Parathyroid adenoma (tissue), 2 donors: ENCODE data around the gene OR7C2.
"Not testable (repeated sequence)": the region's sequence is repeated elsewhere in the genome, so short reads cannot be mapped to it uniquely, and the experiment has no call there.

Source experiments
- H2AFZ ChIP-seq: fragments of 300-600 bp; sonication (generic); one replicate; pipeline ENCODE4 v1.7.0; 2017; ENCODE audit warnings: antibody characterized with exemption, mild to moderate bottlenecking
- H3K27ac ChIP-seq: fragments of 300-600 bp; sonication (generic); one replicate; pipeline ENCODE4 v1.7.0; 2017
- H3K27me3 ChIP-seq: fragments of 300-600 bp; sonication (generic); one replicate; pipeline ENCODE4 v1.7.0; 2017; ENCODE audit warnings: low read length; ENCODE audit not compliant: control insufficient read depth, insufficient read depth
- H3K36me3 ChIP-seq: fragments of 300-600 bp; sonication (generic); one replicate; pipeline ENCODE4 v1.7.0; 2017; ENCODE audit warnings: low read length; ENCODE audit not compliant: control insufficient read depth, insufficient read depth
- H3K4me1 ChIP-seq: fragments of 300-600 bp; sonication (generic); one replicate; pipeline ENCODE4 v1.7.0; 2017; ENCODE audit warnings: control low read depth
- H3K4me2 ChIP-seq: fragments of 300-600 bp; sonication (generic); one replicate; pipeline ENCODE4 v1.7.0; 2017; ENCODE audit warnings: low read length
- H3K4me3 ChIP-seq: fragments of 300-600 bp; sonication (generic); one replicate; pipeline ENCODE4 v1.7.0; 2017; ENCODE audit warnings: low read depth, low read length
- H3K79me2 ChIP-seq: fragments of 300-600 bp; sonication (generic); one replicate; pipeline ENCODE4 v1.7.0; 2017; ENCODE audit warnings: control low read depth
- H3K9ac ChIP-seq: fragments of 300-600 bp; sonication (generic); one replicate; pipeline ENCODE4 v1.7.0; 2017; ENCODE audit warnings: mild to moderate bottlenecking
- H3K9me3 ChIP-seq: fragments of 300-600 bp; sonication (generic); one replicate; pipeline ENCODE4 v1.7.0; 2017; ENCODE audit warnings: low read length; ENCODE audit not compliant: control insufficient read depth
- TF ChIP-seq, protein P1 (sequence below): fragments of 300-600 bp; sonication (generic); IDR thresholded peaks from one replicate; pipeline ENCODE4 v1.7.0; 2017; ENCODE audit warnings: antibody characterized with exemption, mild to moderate bottlenecking
- donor health status: primary hyperparathyroidism.

OR7C2 gene

DNA sequence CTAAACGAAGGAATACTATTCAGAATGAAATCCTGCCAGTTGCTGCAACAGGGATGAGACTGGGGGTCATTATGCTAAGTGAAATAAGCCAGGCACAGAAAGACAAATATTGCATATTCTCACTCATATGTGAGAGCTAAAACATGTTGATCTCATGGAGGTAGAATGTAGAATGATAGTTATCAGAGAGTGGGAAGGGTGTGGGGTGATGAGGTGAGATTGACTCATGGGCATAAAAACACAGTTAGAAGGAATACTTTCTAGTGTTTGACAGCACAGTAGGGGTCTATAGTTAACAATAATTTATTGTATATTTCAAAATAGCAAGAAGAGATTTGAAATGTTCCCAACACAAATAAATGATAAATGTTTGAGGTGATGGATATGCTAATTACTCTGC, 7.8 kb upstream of the OR7C2 start:
- H3K36me3 ChIP-seq: no peaks in the 10 kb centered on the region
- no peak overlapping the region for H2AFZ ChIP-seq
- TF ChIP-seq, protein P1, sequence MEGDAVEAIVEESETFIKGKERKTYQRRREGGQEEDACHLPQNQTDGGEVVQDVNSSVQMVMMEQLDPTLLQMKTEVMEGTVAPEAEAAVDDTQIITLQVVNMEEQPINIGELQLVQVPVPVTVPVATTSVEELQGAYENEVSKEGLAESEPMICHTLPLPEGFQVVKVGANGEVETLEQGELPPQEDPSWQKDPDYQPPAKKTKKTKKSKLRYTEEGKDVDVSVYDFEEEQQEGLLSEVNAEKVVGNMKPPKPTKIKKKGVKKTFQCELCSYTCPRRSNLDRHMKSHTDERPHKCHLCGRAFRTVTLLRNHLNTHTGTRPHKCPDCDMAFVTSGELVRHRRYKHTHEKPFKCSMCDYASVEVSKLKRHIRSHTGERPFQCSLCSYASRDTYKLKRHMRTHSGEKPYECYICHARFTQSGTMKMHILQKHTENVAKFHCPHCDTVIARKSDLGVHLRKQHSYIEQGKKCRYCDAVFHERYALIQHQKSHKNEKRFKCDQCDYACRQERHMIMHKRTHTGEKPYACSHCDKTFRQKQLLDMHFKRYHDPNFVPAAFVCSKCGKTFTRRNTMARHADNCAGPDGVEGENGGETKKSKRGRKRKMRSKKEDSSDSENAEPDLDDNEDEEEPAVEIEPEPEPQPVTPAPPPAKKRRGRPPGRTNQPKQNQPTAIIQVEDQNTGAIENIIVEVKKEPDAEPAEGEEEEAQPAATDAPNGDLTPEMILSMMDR: no peak
- no peaks in the 10 kb centered on the region for H3K4me1 ChIP-seq
- no peaks in the 10 kb centered on the region for H3K27me3 ChIP-seq
- H3K4me2 ChIP-seq: no peak overlapping the region
- no peaks in the 10 kb centered on the region for H3K9me3 ChIP-seq
- H3K4me3 ChIP-seq: no peak overlapping the region
- no peaks in the 10 kb centered on the region for H3K79me2 ChIP-seq
- no peak overlapping the region for H3K9ac ChIP-seq
- no peak overlapping the region for H3K27ac ChIP-seq

DNA sequence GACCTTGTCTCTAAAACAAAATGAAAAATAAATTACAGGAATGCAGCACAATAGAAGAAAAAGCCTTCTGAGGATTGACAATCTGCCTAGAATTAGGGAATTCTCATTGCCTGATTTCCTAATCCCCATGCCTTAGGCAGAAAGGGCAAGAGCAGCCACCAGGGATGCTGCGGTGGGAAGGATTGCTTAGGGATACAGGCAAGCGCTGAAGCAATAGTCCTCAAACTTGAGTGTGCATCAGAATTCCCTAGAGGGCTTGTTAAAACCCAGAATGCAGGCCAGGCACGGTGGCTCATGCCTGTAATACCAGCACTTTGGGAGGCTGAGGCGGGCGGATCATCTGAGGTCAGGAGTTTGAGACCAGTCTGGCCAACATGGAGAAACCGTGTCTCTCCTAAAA, 1.0 kb upstream of the OR7C2 start:
- H3K27ac ChIP-seq: no peak overlapping the region
- no peaks in the 10 kb centered on the region for H3K27me3 ChIP-seq
- H2AFZ ChIP-seq: no peak overlapping the region
- no peaks in the 10 kb centered on the region for H3K4me1 ChIP-seq
- H3K36me3 ChIP-seq: no peaks in the 10 kb centered on the region
- TF ChIP-seq, protein P1: no peak
- H3K9me3 ChIP-seq: no peaks in the 10 kb centered on the region
- H3K9ac ChIP-seq: no peak overlapping the region
- no peaks in the 10 kb centered on the region for H3K79me2 ChIP-seq
- no peak overlapping the region for H3K4me2 ChIP-seq
- no peak overlapping the region for H3K4me3 ChIP-seq

DNA sequence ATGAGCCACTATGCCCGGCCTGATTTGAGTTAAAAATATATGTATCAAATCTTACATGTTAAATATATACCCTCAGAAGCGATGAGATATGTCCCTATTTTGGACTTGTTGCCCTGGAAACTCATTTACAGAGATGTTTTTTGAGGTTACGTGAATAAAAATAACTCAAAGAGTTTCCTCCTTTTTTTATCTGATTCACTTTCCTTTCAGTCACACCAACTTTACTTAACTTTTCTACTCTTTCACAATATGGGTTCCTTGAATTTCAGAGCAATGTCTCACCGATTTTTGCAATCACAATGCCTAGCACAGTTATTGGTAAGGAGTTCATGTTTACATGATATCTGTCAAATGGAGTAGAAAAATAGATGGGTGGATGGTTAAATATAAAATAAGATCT, 2.3 kb downstream of the OR7C2 start:
- H3K4me1 ChIP-seq: no peaks in the 10 kb centered on the region
- no peak overlapping the region for H3K4me3 ChIP-seq
- H3K79me2 ChIP-seq: no peaks in the 10 kb centered on the region
- H3K9ac ChIP-seq: no peak overlapping the region
- H2AFZ ChIP-seq: no peak overlapping the region
- H3K4me2 ChIP-seq: no peak overlapping the region
- H3K36me3 ChIP-seq: no peaks in the 10 kb centered on the region
- TF ChIP-seq, protein P1: no peak
- H3K9me3 ChIP-seq: no peaks in the 10 kb centered on the region
- no peak overlapping the region for H3K27ac ChIP-seq
- H3K27me3 ChIP-seq: no peaks in the 10 kb centered on the region

DNA sequence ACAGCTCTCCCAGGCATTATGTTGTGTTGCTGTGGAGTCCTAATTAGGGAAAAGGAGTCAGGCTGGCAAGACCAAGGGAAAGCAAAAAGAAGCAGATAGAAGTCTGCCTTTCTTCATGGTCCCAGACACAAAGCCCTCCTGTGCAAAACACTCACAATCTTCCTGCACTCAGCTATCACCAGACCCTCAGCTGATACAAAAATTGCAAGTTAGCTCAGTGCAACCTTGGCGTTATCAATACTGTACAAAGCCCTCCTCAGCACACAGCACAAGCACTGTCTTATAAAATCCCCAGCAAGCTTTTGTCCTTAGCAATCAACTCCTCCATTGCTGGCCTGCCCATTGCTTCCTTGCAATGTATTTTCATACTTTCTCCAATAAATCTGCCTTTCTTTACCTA, 3.2 kb downstream of the OR7C2 start:
- TF ChIP-seq, protein P1: no peak
- no peak overlapping the region for H3K9ac ChIP-seq
- no peak overlapping the region for H2AFZ ChIP-seq
- H3K4me3 ChIP-seq: no peak overlapping the region
- H3K27me3 ChIP-seq: no peaks in the 10 kb centered on the region
- no peak overlapping the region for H3K4me2 ChIP-seq
- H3K4me1 ChIP-seq: no peaks in the 10 kb centered on the region
- H3K27ac ChIP-seq: no peak overlapping the region
- no peaks in the 10 kb centered on the region for H3K9me3 ChIP-seq
- no peaks in the 10 kb centered on the region for H3K79me2 ChIP-seq
- H3K36me3 ChIP-seq: no peaks in the 10 kb centered on the region

DNA sequence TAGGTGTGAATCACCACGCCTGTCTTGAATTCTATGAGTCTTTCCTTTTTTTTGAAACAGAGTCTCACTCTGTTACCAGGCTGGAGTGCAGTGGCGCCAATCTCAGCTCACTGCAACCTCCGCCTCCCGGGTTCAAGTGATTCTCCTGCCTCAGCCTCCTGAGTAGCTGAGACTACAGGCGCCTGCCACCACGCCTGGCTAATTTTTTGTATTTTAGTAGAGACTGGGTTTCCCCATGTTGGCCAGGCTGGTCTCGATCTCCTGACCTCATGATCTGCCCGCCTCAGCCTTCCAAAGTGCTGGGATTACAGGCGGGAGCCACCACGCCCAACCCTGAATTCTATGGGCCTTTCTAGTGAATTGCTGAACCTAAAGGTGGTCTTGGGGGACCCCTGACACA, 8.1 kb downstream of the OR7C2 start:
- H3K36me3 ChIP-seq, H3K4me1 ChIP-seq, H3K27me3 ChIP-seq, H3K27ac ChIP-seq, H2AFZ ChIP-seq, H3K9ac ChIP-seq, H3K4me3 ChIP-seq, H3K4me2 ChIP-seq, H3K9me3 ChIP-seq, H3K79me2 ChIP-seq: not testable (repeated sequence)
